NCI-H524 (cell line): ENCODE data around the gene ATP2C2.

ENCODE experiments used
- DNase-seq, 2 experiments: peaks; one replicate each; lab custom pipeline; 2025; lab: John Stamatoyannopoulos, UW

ATP2C2 gene

GRCh38 chr16:84497418-84498222, 129.3 kb downstream of the ATP2C2 start:
- DNase-seq: no peak

- no peak for DNase-seq
These were observed 129.9 kb downstream of the ATP2C2 start for GRCh38 chr16:84498223-84498610.

- no peak for DNase-seq
These were observed 130.7 kb downstream of the ATP2C2 start for GRCh38 chr16:84498859-84499620.

GRCh38 chr16:84499638-84500037, 131.3 kb downstream of the ATP2C2 start:
- DNase-seq: no peak

GRCh38 chr16:84500531-84500930, 132.2 kb downstream of the ATP2C2 start:
- DNase-seq: no peak

- DNase-seq: no peak
These were observed 132.9 kb downstream of the ATP2C2 start for GRCh38 chr16:84501077-84501735.

- DNase-seq: no peak
These were observed 133.7 kb downstream of the ATP2C2 start for GRCh38 chr16:84502075-84502474.

GRCh38 chr16:84502581-84502980, 134.2 kb downstream of the ATP2C2 start:
- no peak for DNase-seq

- DNase-seq: no peak
These were observed 135.5 kb downstream of the ATP2C2 start for GRCh38 chr16:84503751-84504395.

GRCh38 chr16:84504420-84505248, 136.3 kb downstream of the ATP2C2 start, which contains the start of gene MEAK7:
TSS of gene MEAK7 (minus strand) at chr16:84504659. CDS start at chr16:84498086, 6,573 bp downstream.
- no peak for DNase-seq

GRCh38 chr16:84505249-84506187, 137.2 kb downstream of the ATP2C2 start:
- DNase-seq: no peak

- DNase-seq: no peak
These were observed 139.0 kb downstream of the ATP2C2 start for GRCh38 chr16:84507011-84507982.

GRCh38 chr16:84508502-84508901, 140.2 kb downstream of the ATP2C2 start:
- DNase-seq: no peak

GRCh38 chr16:84509032-84509950, 141.0 kb downstream of the ATP2C2 start:
- peak; percentile 98 for DNase-seq

- DNase-seq: peak; percentile 81 to 90
These were observed 143.0 kb downstream of the ATP2C2 start for GRCh38 chr16:84511180-84511800.

- DNase-seq: no peak
These were observed 143.5 kb downstream of the ATP2C2 start for GRCh38 chr16:84511831-84512230.

GRCh38 chr16:84513123-84513522, 144.8 kb downstream of the ATP2C2 start:
- DNase-seq: no peak
